ENCODE measurements around the gene ATP1B3.

GRCh38 chr3:141853081-141853601 lies 23.3 kb upstream of the ATP1B3 start:
- no peak for TF ChIP-seq GATA3 (IDR thresholded peaks at IDR 0.05; ENCODE audit: low read depth, low read length)
- no peak for TF ChIP-seq GATA2 (IDR thresholded peaks at IDR 0.05; ENCODE audit: low read depth, low read length)

All from SH-SY5Y (cell line).